Measurements from ENCODE around the gene PARVA.

PARVA gene

GRCh38 chr11:12411393-12411792 is 34.0 kb downstream of the PARVA start:
- no peak for DNase-seq (ENCODE audit: low read depth)
- H3K4me3 ChIP-seq (ENCODE audit: low read length) = no peak overlapping the region
- TF ChIP-seq, protein P1, sequence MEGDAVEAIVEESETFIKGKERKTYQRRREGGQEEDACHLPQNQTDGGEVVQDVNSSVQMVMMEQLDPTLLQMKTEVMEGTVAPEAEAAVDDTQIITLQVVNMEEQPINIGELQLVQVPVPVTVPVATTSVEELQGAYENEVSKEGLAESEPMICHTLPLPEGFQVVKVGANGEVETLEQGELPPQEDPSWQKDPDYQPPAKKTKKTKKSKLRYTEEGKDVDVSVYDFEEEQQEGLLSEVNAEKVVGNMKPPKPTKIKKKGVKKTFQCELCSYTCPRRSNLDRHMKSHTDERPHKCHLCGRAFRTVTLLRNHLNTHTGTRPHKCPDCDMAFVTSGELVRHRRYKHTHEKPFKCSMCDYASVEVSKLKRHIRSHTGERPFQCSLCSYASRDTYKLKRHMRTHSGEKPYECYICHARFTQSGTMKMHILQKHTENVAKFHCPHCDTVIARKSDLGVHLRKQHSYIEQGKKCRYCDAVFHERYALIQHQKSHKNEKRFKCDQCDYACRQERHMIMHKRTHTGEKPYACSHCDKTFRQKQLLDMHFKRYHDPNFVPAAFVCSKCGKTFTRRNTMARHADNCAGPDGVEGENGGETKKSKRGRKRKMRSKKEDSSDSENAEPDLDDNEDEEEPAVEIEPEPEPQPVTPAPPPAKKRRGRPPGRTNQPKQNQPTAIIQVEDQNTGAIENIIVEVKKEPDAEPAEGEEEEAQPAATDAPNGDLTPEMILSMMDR (IDR thresholded peaks at IDR 0.05; ENCODE audit: insufficient read depth, low read depth, low read length, missing control alignments) = no peak

DNA sequence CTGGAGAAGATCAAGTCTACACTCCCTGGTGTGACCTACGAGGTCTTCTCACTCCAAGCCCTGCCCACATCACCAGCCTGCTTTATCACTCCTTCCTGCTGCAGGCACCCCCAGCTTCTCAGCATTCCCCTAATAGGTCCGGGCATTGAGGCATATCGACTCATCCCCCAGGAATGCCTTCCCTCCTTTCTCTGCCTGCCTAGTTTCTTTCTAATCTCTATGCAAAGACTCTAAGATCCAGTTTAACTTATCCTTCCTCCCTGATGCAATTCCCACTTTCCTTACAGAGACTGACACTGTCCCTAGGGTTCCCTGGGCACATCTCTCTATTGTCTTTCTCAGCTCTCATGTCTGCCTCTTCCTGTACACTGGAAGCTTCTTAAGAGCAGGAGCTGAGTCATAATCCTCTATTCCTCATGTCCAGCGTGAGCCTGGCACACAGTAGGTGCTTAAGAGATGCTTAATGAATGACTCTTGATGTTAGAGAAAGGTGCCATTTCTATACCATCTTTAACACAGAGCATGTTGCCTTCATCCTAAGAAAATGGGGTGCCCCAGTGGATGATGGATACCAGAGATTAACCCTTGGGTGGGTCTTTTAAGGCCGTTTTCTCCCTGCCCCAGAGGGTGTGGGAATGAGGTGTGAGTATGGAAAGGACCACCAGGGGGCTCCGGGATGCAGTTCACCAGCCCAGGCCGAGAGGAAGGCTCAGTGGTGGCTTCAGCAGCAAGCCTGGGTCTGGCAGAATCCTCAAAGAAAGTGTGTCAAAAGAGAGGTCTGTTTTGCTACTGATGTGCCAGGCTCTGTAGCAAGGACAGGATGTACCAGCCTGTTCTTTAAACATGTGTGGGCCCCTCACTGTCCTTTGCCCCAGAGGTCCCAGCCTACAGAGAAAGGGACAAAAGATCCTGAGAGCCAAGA is 34.7 kb downstream of the PARVA start:
- peak; percentile 88 for DNase-seq (ENCODE audit: low read depth)
- H3K4me3 ChIP-seq (ENCODE audit: low read length) = no peak overlapping the region
- TF ChIP-seq, protein P1 (IDR thresholded peaks at IDR 0.05; ENCODE audit: insufficient read depth, low read depth, low read length, missing control alignments) = peak; percentile 51

- TF ChIP-seq, protein P1 (IDR thresholded peaks at IDR 0.05; ENCODE audit: insufficient read depth, low read depth, low read length, missing control alignments) = no peak
- no peak overlapping the region for H3K4me3 ChIP-seq (ENCODE audit: low read length)
- DNase-seq (ENCODE audit: low read depth) = no peak
Observed at GRCh38 chr11:12413141-12414052, 36.0 kb downstream of the PARVA start.

DNA sequence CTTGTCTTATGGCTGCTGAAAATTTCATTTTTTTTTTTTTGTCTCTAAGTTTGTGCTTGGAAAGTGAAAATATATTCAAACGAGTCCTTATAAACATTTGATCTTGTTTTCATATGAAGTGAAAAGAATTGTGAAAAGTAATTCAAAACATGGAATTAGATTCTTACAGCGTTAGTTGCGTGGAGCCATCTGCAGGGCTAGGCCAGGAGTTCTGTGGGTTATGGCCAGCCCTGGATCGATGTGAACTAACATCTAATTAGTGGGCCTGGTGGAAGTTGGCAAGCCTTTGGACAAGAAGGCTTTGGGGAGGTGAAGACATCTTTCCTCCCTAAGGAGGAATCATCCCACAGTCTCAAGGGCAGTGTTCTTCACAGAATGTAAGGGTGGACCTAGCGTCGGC is 37.2 kb downstream of the PARVA start:
- DNase-seq (ENCODE audit: low read depth) = no peak
- TF ChIP-seq, protein P1 (IDR thresholded peaks at IDR 0.05; ENCODE audit: insufficient read depth, low read depth, low read length, missing control alignments) = no peak
- H3K4me3 ChIP-seq (ENCODE audit: low read length) = no peak overlapping the region

- no peak overlapping the region for H3K4me3 ChIP-seq (ENCODE audit: low read length)
- no peak for DNase-seq (ENCODE audit: low read depth)
- TF ChIP-seq, protein P1 (IDR thresholded peaks at IDR 0.05; ENCODE audit: insufficient read depth, low read depth, low read length, missing control alignments) = no peak
Observed at GRCh38 chr11:12415342-12415966, 38.1 kb downstream of the PARVA start.

- H3K4me3 ChIP-seq (ENCODE audit: low read length) = no peak overlapping the region
- DNase-seq (ENCODE audit: low read depth) = no peak
- TF ChIP-seq, protein P1 (IDR thresholded peaks at IDR 0.05; ENCODE audit: insufficient read depth, low read depth, low read length, missing control alignments) = no peak
Observed at GRCh38 chr11:12416552-12416951, 39.2 kb downstream of the PARVA start.
